ENCODE results near the gene GJC3. TPM values are rescaled to one million over a fixed set of nuclear protein-coding genes. Genes with fewer than 3 reads are reported as not detected.

Gene GJC3, protein sequence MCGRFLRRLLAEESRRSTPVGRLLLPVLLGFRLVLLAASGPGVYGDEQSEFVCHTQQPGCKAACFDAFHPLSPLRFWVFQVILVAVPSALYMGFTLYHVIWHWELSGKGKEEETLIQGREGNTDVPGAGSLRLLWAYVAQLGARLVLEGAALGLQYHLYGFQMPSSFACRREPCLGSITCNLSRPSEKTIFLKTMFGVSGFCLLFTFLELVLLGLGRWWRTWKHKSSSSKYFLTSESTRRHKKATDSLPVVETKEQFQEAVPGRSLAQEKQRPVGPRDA
- not detected in 2 replicates for total RNA-seq

DNA sequence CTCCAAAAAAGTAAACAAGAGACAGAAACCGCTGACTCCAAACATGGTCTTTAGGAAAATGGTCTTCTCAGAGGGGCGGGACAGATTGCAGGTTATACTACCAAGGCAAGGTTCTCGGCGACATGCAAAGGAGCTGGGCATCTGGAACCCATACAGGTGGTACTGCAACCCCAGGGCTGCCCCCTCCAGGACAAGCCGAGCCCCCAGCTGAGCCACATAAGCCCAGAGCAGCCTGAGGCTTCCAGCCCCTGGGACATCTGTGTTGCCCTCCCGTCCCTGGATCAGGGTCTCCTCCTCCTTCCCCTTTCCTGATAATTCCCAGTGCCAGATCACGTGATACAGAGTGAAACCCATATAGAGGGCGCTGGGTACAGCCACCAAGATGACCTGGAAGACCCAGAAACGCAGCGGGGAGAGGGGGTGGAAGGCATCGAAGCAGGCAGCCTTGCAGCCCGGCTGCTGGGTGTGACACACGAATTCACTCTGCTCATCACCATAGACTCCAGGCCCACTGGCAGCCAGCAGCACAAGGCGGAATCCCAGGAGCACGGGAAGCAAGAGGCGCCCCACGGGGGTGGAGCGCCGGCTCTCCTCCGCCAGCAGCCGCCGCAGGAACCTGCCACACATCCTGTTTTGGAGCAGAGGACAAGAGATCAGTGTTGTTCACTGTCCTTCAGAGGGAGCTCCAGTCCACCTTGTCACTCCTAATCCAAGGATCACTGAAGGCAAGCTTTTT, at the start of gene GJC3:
GJC3 (minus strand) TSS at position 627 of the 736 bp plus-strand sequence; CDS start at position 627, 0 bp downstream.

DNA sequence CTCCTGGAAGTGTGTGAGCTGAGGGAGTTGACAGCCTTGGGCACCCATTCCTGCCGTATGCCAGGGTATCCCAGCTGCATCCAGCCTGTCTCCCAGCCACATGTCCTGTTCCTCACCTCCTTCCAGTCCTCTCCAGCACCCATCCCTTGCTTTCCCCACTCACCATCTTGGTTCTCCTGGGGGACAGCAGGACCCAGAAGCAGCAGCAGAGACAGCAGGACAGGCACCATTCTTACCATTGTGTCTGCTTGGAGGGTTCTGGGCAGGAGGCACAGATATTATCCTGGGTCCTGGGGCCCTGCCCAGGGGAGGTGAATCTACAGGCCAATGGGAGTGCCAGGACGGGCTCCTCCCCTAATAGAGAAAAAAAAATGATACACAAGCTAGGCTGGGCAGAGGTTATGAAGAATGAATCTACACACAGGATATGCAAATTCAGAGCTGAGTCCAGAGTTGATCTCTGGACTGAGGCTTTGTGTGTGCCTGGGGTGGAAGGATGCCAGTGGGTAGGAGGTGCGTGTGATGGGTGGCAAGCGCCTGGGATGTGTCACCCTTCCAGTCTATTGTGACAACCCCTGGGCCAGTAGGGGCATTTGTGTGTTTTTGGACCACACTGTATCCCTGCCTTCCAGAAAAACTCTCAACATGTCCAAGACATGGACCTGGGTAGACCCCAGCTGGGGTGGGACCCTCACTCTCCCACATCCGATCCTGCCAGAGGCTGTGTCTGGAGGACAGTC, 46.5 kb upstream of the GJC3 start, which contains the start of gene AZGP1:
AZGP1 (minus strand) TSS at position 250 of the 740 bp plus-strand sequence; CDS start at position 239, 11 bp downstream.

DNA sequence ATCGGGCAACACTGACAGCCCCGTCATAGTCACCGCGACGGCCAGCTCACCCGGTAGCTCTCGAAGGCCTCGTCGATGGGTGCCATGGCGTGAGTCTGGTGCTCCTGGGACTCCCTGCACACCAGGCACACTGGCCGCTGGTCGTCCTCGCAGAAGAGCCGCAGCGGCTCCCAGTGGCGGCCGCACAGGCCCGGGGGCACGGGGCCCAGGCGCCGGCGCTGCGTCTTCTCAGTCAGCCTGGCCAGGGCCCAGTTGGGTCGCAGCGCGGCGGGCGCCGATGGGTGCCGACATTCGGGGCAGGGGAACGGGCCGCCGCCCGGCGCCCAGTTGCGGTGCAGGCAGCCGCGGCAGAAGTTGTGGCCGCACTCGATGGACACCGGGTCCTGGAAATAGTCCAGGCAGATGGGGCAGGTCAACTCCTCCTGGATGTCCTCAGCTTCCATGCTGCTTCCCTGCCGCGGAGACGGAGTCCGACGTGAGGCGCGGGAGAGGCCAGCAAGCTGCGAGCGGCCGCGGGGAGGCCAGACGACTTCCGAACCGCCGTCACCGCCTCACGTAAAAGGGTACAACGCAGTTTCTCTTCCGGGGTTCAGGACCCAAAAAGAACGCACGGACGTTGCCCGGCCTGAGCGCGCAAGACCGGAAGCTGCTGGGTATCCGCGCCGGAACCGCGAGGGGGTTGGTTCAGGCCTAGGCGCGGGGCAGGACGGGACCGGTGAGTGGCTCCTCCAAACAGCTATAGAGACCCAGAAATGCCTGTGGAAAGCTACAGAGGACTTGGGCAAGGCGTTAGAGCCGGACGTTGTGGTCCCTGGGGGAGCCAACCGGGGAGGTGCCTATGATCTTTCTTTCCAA, 10.2 kb downstream of the GJC3 start, which contains the start of gene TRIM4:
TRIM4 (minus strand) TSS at position 572 of the 855 bp plus-strand sequence; CDS start at position 443, 129 bp downstream.

DNA sequence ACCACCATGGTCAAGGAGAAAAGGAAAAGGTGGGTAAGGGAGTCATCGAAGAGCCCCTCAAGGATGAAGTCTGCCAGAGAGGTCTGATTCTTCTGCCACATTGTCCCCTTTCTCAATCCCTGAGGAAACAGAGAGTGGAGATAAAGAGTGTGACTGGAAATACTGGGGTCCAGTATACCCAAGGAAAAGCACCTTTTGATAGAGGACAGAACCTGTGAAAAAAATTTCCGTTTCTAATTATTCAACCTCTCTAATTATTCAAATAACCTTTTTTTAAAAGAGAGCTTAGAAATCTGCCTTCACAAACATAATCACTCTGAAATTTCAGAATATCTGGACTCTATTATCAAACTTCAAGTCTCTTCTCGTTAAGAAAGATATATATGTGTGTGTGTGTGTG, 52.5 kb downstream of the GJC3 start, which contains the start of gene OR2AE1:
OR2AE1 (minus strand) TSS at position 101 of the 400 bp plus-strand sequence; CDS start at position 101, 0 bp downstream.

Other genes starting within 250 kb of the GJC3 start
- gene CYP3A5, start 249.6 kb downstream of the GJC3 start, total RNA-seq = not detected in 2 replicates
- gene CYP3A7, start 194.4 kb downstream of the GJC3 start, total RNA-seq = not detected in 2 replicates
- gene CYP3A4, start 145.4 kb downstream of the GJC3 start, total RNA-seq = not detected in 2 replicates
- gene CYP3A43, start 101.6 kb downstream of the GJC3 start, total RNA-seq = not detected in 2 replicates
- gene OR2AE1, start 52.6 kb downstream of the GJC3 start, total RNA-seq = 0.16 TPM in 1 of 2 replicates, not detected in the other
- gene TRIM4, start 10.1 kb downstream of the GJC3 start, total RNA-seq = 26.5 and 30.5 TPM in 2 replicates
- not detected in 2 replicates for gene AZGP1, start 46.4 kb upstream of the GJC3 start, total RNA-seq
- gene ZKSCAN1, start 86.0 kb upstream of the GJC3 start, total RNA-seq = 17.1 and 20.3 TPM in 2 replicates
- gene ZSCAN21, start 120.2 kb upstream of the GJC3 start, total RNA-seq = 7.2 and 10.5 TPM in 2 replicates
- 12.5 and 17.8 TPM in 2 replicates for gene ZNF3, start 152.1 kb upstream of the GJC3 start, total RNA-seq
- gene COPS6, start 159.3 kb upstream of the GJC3 start, total RNA-seq = 45.8 and 57.2 TPM in 2 replicates
- 26.2 and 34.8 TPM in 2 replicates for gene MCM7, start 171.8 kb upstream of the GJC3 start, total RNA-seq
- gene AP4M1, start 172.0 kb upstream of the GJC3 start, total RNA-seq = 11.7 and 23.0 TPM in 2 replicates
- 51.4 and 58.5 TPM in 2 replicates for gene TAF6, start 189.7 kb upstream of the GJC3 start, total RNA-seq
- 22.0 and 22.9 TPM in 2 replicates for gene CNPY4, start 190.0 kb upstream of the GJC3 start, total RNA-seq
- 3.4 and 5.4 TPM in 2 replicates for gene MBLAC1, start 197.3 kb upstream of the GJC3 start, total RNA-seq
- 136 and 155 TPM in 2 replicates for gene LAMTOR4, start 219.3 kb upstream of the GJC3 start, total RNA-seq
- 7.3 and 10.5 TPM in 2 replicates for gene TRAPPC14, start 229.1 kb upstream of the GJC3 start, total RNA-seq
- 3.8 and 4.5 TPM in 2 replicates for gene GAL3ST4, start 239.0 kb upstream of the GJC3 start, total RNA-seq
- gene GPC2, start 247.8 kb upstream of the GJC3 start, total RNA-seq = 5.6 TPM in 1 of 2 replicates, not detected in the other
- gene STAG3, start 248.3 kb upstream of the GJC3 start, total RNA-seq = 0.16 and 1.8 TPM in 2 replicates

All from cardiac atrium fibroblast (primary cell).